ENCODE data around the gene RABEP1.

The RABEP1 gene

GRCh38 chr17:5272322-5272721, 9.8 kb upstream of the RABEP1 start:
- DNase-seq (ENCODE audit: low spot score), result no peak

GRCh38 chr17:5282642-5283217, 646 bp downstream of the RABEP1 start:
- peak; percentile 59 for DNase-seq (ENCODE audit: low spot score)

GRCh38 chr17:5283571-5284315, 1.7 kb downstream of the RABEP1 start:
- DNase-seq (ENCODE audit: low spot score), result peak; percentile 43

- no peak for DNase-seq (ENCODE audit: low spot score)
Measured at GRCh38 chr17:5284681-5285080, 2.6 kb downstream of the RABEP1 start.

- DNase-seq (ENCODE audit: low spot score), result no peak
Measured at GRCh38 chr17:5286846-5287245, 4.8 kb downstream of the RABEP1 start.

- DNase-seq (ENCODE audit: low spot score), result no peak
Measured at GRCh38 chr17:5291683-5292350, 9.7 kb downstream of the RABEP1 start.

- DNase-seq (ENCODE audit: low spot score), result no peak
Measured at GRCh38 chr17:5297245-5297644, 15.2 kb downstream of the RABEP1 start.

- no peak for DNase-seq (ENCODE audit: low spot score)
Measured at GRCh38 chr17:5299383-5299782, 17.3 kb downstream of the RABEP1 start.

GRCh38 chr17:5304636-5305035, 22.6 kb downstream of the RABEP1 start:
- DNase-seq (ENCODE audit: low spot score), result no peak

- DNase-seq (ENCODE audit: low spot score), result no peak
Measured at GRCh38 chr17:5309851-5310250, 27.8 kb downstream of the RABEP1 start.

GRCh38 chr17:5325851-5326250, 43.8 kb downstream of the RABEP1 start:
- DNase-seq (ENCODE audit: low spot score), result no peak

GRCh38 chr17:5329784-5330557, 47.9 kb downstream of the RABEP1 start:
- DNase-seq (ENCODE audit: low spot score), result no peak

- peak; percentile 29 for DNase-seq (ENCODE audit: low spot score)
Measured at GRCh38 chr17:5330981-5331380, 48.9 kb downstream of the RABEP1 start.

- DNase-seq (ENCODE audit: low spot score), result no peak
Measured at GRCh38 chr17:5331506-5331905, 49.4 kb downstream of the RABEP1 start.

- no peak for DNase-seq (ENCODE audit: low spot score)
Measured at GRCh38 chr17:5344914-5345313, 62.8 kb downstream of the RABEP1 start.

- DNase-seq (ENCODE audit: low spot score), result no peak
Measured at GRCh38 chr17:5352681-5353289, 70.7 kb downstream of the RABEP1 start.

- no peak for DNase-seq (ENCODE audit: low spot score)
Measured at GRCh38 chr17:5354310-5354709, 72.2 kb downstream of the RABEP1 start.

- no peak for DNase-seq (ENCODE audit: low spot score)
Measured at GRCh38 chr17:5354886-5355415, 72.9 kb downstream of the RABEP1 start.

GRCh38 chr17:5355421-5356129, 73.5 kb downstream of the RABEP1 start:
- DNase-seq (ENCODE audit: low spot score), result no peak

- no peak for DNase-seq (ENCODE audit: low spot score)
Measured at GRCh38 chr17:5361426-5361825, 79.3 kb downstream of the RABEP1 start.

- DNase-seq (ENCODE audit: low spot score), result no peak
Measured at GRCh38 chr17:5362162-5362811, 80.2 kb downstream of the RABEP1 start.

Data from RKO (cell line).